ENCODE data around the gene SLC17A7.

The SLC17A7 gene

DNA sequence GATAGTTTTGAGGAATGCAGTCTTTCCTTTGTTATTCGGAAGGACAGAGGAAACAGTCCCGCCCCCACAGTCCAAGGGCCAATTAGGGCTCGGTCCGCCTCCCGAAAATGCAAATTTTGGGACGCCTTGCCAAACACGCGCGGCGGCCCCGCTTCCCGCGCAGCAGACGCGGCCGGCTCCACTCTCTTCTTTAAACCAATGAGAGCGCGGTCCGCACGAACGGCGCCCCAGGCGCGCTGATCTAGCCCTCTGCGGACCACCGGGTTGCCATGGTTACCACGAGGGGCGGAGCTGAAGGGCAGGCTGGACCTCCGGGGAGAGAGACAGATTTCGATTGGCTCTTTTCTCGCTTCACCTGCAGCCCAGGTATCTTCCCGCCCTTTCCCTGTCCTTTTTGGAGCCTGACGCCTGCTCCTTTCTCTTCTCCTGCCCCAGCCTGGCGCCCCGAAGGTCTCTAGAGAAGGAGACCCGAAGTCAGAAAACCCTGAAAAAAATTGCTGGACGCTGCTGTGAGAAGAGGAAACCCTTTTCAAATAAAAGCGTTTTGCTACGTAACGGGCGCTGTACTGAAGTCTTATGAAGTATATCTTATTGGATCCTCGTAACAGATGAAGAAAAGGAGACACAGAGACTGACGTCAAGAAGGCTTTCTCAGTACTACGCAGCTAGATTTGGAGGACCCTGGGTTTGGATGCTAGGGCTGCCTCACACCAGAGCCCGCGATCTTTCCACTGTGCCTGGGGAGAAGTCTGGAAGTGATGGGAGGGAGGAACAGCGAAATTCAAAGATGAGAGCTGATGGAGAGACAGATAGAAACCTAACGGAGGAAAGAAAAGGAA, 20.1 kb downstream of the SLC17A7 start:
- Histone ChIP-seq H3K9me3 (ENCODE audit: control insufficient read depth, insufficient read depth, low read depth, low read length) (no peaks in the 10 kb centered on the region), H3K4me1 (ENCODE audit: control insufficient read depth, insufficient read depth, low read length) (peaks cover 5% of the 10 kb centered on the region), H3K4me3 (ENCODE audit: low read depth, low read length) (peak overlapping the region; percentile 16; the same call in 1 of the 2 replicates), H3K36me3 (ENCODE audit: control insufficient read depth in 2 of 2, insufficient read depth in 1 of 2, low read length in 2 of 2) (no peaks in the 10 kb centered on the region), H3K27ac (ENCODE audit: extremely low read depth, low read depth, low read length) (no peak overlapping the region)
- ChIA-PET CTCF (interaction anchor here (0.6 to 4.5 kb wide), 9 partner anchors 10 to 137 kb away, joined by 3 to 28 read pairs (median 4); no protein-coding TSS in a partner anchor), POLR2A (interaction anchor here (0.6 to 1.3 kb wide), 2 partner anchors 14 to 18 kb away, joined by 3 to 5 read pairs; no protein-coding TSS in a partner anchor)
- no peak for TF ChIP-seq PRDM4 (tag by site-specific recombination; IDR thresholded peaks at IDR 0.05)
- peak; percentile 58 for TF ChIP-seq ZXDB (tag by site-specific recombination; IDR thresholded peaks at IDR 0.05)
- TF ChIP-seq, protein P1, sequence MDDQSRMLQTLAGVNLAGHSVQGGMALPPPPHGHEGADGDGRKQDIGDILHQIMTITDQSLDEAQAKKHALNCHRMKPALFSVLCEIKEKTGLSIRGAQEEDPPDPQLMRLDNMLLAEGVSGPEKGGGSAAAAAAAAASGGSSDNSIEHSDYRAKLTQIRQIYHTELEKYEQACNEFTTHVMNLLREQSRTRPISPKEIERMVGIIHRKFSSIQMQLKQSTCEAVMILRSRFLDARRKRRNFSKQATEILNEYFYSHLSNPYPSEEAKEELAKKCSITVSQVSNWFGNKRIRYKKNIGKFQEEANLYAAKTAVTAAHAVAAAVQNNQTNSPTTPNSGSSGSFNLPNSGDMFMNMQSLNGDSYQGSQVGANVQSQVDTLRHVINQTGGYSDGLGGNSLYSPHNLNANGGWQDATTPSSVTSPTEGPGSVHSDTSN (CRISPR knock-in tag; IDR thresholded peaks at IDR 0.05), result no peak
- TF ChIP-seq, protein P2, sequence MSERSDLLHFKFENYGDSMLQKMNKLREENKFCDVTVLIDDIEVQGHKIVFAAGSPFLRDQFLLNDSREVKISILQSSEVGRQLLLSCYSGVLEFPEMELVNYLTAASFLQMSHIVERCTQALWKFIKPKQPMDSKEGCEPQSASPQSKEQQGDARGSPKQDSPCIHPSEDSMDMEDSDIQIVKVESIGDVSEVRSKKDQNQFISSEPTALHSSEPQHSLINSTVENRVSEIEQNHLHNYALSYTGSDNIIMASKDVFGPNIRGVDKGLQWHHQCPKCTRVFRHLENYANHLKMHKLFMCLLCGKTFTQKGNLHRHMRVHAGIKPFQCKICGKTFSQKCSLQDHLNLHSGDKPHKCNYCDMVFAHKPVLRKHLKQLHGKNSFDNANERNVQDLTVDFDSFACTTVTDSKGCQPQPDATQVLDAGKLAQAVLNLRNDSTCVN (tag by site-specific recombination; optimal IDR thresholded peaks at IDR 0.05), result peak; percentile 49
- no peak for TF ChIP-seq ZNF354C (tag by site-specific recombination; IDR thresholded peaks at IDR 0.05; ENCODE audit: borderline replicate concordance, low read depth)
- peak; percentile 52 for TF ChIP-seq ZBTB17 (tag by site-specific recombination; IDR thresholded peaks at IDR 0.05)
- TF ChIP-seq ZNF426 (tag by site-specific recombination; IDR thresholded peaks at IDR 0.05), result no peak
- no peak for TF ChIP-seq ZNF416 (tag by site-specific recombination; IDR thresholded peaks at IDR 0.05)
- peak; percentile 69 for TF ChIP-seq SP2 (tag by site-specific recombination; IDR thresholded peaks at IDR 0.05)
- TF ChIP-seq SP3 (tag by site-specific recombination; IDR thresholded peaks at IDR 0.05), result 0 out of 2 replicates have a peak, but pooled peaks have one; percentile 29
- TF ChIP-seq ZNF558 (tag by site-specific recombination; IDR thresholded peaks at IDR 0.05), result no peak
- peak; percentile 70 for TF ChIP-seq ZNF335 (tag by site-specific recombination; conservative IDR thresholded peaks at IDR 0.05)
- TF ChIP-seq, protein P3, sequence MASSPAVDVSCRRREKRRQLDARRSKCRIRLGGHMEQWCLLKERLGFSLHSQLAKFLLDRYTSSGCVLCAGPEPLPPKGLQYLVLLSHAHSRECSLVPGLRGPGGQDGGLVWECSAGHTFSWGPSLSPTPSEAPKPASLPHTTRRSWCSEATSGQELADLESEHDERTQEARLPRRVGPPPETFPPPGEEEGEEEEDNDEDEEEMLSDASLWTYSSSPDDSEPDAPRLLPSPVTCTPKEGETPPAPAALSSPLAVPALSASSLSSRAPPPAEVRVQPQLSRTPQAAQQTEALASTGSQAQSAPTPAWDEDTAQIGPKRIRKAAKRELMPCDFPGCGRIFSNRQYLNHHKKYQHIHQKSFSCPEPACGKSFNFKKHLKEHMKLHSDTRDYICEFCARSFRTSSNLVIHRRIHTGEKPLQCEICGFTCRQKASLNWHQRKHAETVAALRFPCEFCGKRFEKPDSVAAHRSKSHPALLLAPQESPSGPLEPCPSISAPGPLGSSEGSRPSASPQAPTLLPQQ (tag by site-specific recombination; IDR thresholded peaks at IDR 0.05), result no peak

GRCh38 chr19:49420227-49420626, 21.1 kb downstream of the SLC17A7 start:
- H3K9me3 ChIP-seq (ENCODE audit: control insufficient read depth, insufficient read depth, low read depth, low read length), result no peaks in the 10 kb centered on the region
- H3K4me1 ChIP-seq (ENCODE audit: control insufficient read depth, insufficient read depth, low read length), result peaks cover 5% of the 10 kb centered on the region
- no peaks in the 10 kb centered on the region for H3K36me3 ChIP-seq (ENCODE audit: control insufficient read depth in 2 of 2, insufficient read depth in 1 of 2, low read length in 2 of 2)
- ChIA-PET CTCF (interaction anchor here (1.1 to 4.5 kb wide), 5 partner anchors 9 to 38 kb away, joined by 3 to 28 read pairs (median 10); no protein-coding TSS in a partner anchor), POLR2A (no interaction called here)
- no peak overlapping the region for H3K4me3 ChIP-seq (ENCODE audit: low read depth, low read length)
- no peak overlapping the region for H3K27ac ChIP-seq (ENCODE audit: extremely low read depth, low read depth, low read length)
- TF ChIP-seq ZFHX2 (tag by site-specific recombination; conservative IDR thresholded peaks at IDR 0.05), result peak; percentile 58
- TF ChIP-seq, protein P4, sequence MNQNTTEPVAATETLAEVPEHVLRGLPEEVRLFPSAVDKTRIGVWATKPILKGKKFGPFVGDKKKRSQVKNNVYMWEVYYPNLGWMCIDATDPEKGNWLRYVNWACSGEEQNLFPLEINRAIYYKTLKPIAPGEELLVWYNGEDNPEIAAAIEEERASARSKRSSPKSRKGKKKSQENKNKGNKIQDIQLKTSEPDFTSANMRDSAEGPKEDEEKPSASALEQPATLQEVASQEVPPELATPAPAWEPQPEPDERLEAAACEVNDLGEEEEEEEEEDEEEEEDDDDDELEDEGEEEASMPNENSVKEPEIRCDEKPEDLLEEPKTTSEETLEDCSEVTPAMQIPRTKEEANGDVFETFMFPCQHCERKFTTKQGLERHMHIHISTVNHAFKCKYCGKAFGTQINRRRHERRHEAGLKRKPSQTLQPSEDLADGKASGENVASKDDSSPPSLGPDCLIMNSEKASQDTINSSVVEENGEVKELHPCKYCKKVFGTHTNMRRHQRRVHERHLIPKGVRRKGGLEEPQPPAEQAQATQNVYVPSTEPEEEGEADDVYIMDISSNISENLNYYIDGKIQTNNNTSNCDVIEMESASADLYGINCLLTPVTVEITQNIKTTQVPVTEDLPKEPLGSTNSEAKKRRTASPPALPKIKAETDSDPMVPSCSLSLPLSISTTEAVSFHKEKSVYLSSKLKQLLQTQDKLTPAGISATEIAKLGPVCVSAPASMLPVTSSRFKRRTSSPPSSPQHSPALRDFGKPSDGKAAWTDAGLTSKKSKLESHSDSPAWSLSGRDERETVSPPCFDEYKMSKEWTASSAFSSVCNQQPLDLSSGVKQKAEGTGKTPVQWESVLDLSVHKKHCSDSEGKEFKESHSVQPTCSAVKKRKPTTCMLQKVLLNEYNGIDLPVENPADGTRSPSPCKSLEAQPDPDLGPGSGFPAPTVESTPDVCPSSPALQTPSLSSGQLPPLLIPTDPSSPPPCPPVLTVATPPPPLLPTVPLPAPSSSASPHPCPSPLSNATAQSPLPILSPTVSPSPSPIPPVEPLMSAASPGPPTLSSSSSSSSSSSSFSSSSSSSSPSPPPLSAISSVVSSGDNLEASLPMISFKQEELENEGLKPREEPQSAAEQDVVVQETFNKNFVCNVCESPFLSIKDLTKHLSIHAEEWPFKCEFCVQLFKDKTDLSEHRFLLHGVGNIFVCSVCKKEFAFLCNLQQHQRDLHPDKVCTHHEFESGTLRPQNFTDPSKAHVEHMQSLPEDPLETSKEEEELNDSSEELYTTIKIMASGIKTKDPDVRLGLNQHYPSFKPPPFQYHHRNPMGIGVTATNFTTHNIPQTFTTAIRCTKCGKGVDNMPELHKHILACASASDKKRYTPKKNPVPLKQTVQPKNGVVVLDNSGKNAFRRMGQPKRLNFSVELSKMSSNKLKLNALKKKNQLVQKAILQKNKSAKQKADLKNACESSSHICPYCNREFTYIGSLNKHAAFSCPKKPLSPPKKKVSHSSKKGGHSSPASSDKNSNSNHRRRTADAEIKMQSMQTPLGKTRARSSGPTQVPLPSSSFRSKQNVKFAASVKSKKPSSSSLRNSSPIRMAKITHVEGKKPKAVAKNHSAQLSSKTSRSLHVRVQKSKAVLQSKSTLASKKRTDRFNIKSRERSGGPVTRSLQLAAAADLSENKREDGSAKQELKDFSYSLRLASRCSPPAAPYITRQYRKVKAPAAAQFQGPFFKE (tag by site-specific recombination; IDR thresholded peaks at IDR 0.05; ENCODE audit: borderline replicate concordance), result no peak

All from HEK293 (cell line).